ENCODE data around the gene HIVEP3.

DNA sequence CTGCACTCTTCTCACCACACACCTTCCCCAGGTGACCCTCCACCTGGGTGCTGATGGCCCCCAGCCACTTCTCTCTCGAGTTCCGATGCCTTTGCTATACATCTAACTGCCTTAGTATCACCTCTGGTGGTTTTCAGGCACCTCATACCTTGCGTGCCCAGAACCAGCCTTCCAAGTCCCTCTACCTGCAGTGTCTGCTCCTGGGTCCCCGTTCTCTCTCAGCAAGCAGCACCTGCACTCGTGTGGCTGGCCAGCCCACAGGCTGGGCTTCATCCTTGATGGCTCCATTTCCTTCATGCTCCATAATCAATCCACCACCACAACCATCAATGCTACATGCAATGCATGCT, 385.0 kb downstream of the HIVEP3 start:
- TF ChIP-seq, protein P1, sequence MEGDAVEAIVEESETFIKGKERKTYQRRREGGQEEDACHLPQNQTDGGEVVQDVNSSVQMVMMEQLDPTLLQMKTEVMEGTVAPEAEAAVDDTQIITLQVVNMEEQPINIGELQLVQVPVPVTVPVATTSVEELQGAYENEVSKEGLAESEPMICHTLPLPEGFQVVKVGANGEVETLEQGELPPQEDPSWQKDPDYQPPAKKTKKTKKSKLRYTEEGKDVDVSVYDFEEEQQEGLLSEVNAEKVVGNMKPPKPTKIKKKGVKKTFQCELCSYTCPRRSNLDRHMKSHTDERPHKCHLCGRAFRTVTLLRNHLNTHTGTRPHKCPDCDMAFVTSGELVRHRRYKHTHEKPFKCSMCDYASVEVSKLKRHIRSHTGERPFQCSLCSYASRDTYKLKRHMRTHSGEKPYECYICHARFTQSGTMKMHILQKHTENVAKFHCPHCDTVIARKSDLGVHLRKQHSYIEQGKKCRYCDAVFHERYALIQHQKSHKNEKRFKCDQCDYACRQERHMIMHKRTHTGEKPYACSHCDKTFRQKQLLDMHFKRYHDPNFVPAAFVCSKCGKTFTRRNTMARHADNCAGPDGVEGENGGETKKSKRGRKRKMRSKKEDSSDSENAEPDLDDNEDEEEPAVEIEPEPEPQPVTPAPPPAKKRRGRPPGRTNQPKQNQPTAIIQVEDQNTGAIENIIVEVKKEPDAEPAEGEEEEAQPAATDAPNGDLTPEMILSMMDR (IDR thresholded peaks at IDR 0.05; ENCODE audit: low read length), result no peak
- TF ChIP-seq EZH2 (optimal IDR thresholded peaks at IDR 0.05; ENCODE audit: low read depth, low read length) (no peak), EZH2phosphoT487 (IDR thresholded peaks at IDR 0.05; ENCODE audit: low read length) (no peak)
